Glutamatergic neuron (in vitro differentiated cells): ENCODE data around the gene GTF2A1L. TPM values are rescaled to one million over a fixed set of nuclear protein-coding genes. Genes with fewer than 3 reads are reported as not detected.
"Not testable (repeated sequence)": the region's sequence is repeated elsewhere in the genome, so short reads cannot be mapped to it uniquely, and the experiment has no call there.

Source experiments
- DNase-seq: peaks from one replicate; pipeline ENCODE4 v3.0.0; 2022
- H3K27ac Mint-ChIP-seq: one replicate; pipeline ENCODE4 v1.8.0; 2020; ENCODE audit warnings: mild to moderate bottlenecking, mixed read lengths, inconsistent platforms; ENCODE audit not compliant: unreplicated experiment
- H3K27me3 Mint-ChIP-seq: one replicate; pipeline ENCODE4 v1.8.0; 2020; ENCODE audit warnings: mild to moderate bottlenecking, moderate library complexity, mixed read lengths, inconsistent platforms; ENCODE audit not compliant: unreplicated experiment
- H3K36me3 Mint-ChIP-seq: one replicate; pipeline ENCODE4 v1.8.0; 2020; ENCODE audit warnings: mild to moderate bottlenecking, mixed read lengths, inconsistent platforms; ENCODE audit not compliant: unreplicated experiment
- H3K4me1 Mint-ChIP-seq: one replicate; pipeline ENCODE4 v1.8.0; 2020; ENCODE audit warnings: mild to moderate bottlenecking, low read depth, mixed read lengths, inconsistent platforms; ENCODE audit not compliant: unreplicated experiment
- H3K4me3 Mint-ChIP-seq: one replicate; pipeline ENCODE4 v1.8.0; 2020; ENCODE audit warnings: mild to moderate bottlenecking, mixed read lengths, inconsistent platforms; ENCODE audit not compliant: unreplicated experiment
- H3K9me3 Mint-ChIP-seq: one replicate; pipeline ENCODE4 v1.8.0; 2020; ENCODE audit warnings: mild to moderate bottlenecking, moderate library complexity, mixed read lengths, inconsistent platforms; ENCODE audit not compliant: unreplicated experiment
- CTCF ChIP-seq: fragments of 200-600 bp; sonication (generic); IDR thresholded peaks from one replicate; pipeline ENCODE4 v1.5.0; 2021; ENCODE audit not compliant: partially characterized antibody, unreplicated experiment
- total RNA-seq: library from RNA; stranded (reverse); fragmentation: NEBNext Ultra II Directional; extraction: Animal tissue kit (Norgen Biotek cat#: 25700); gene quantifications from one replicate; pipeline ENCODE4 v1.2.1, GENCODE V29; 2021; ENCODE audit not compliant: unreplicated experiment

The GTF2A1L gene
- total RNA-seq, 1 donor from 2014 or later: not detected

GRCh38 chr2:48587961-48588360, 29.7 kb upstream of the GTF2A1L start:
- H3K9me3 Mint-ChIP-seq: peaks cover 2% of the 10 kb centered on the region
- H3K27ac Mint-ChIP-seq: no peak overlapping the region

GRCh38 chr2:48588745-48589144, 28.9 kb upstream of the GTF2A1L start:
- Mint-ChIP-seq H3K9me3 (peaks cover 2% of the 10 kb centered on the region), H3K27ac (no peak overlapping the region), H3K4me3 (no peak overlapping the region), H3K36me3 (no peaks in the 10 kb centered on the region), H3K27me3 (peaks cover 1% of the 10 kb centered on the region), H3K4me1 (peaks cover 18% of the 10 kb centered on the region)
- DNase-seq: no peak
- TF ChIP-seq CTCF: no peak

More at GRCh38 chr2:48587961-48588360, 29.7 kb upstream of the GTF2A1L start:
- H3K4me1 Mint-ChIP-seq: peaks cover 18% of the 10 kb centered on the region
- H3K27me3 Mint-ChIP-seq: peaks cover 1% of the 10 kb centered on the region
- no peaks in the 10 kb centered on the region for H3K36me3 Mint-ChIP-seq
- no peak for TF ChIP-seq CTCF
- no peak for DNase-seq
- no peak overlapping the region for H3K4me3 Mint-ChIP-seq

- no peak overlapping the region for H3K4me3 Mint-ChIP-seq
- H3K27me3 Mint-ChIP-seq: peaks cover 1% of the 10 kb centered on the region
- TF ChIP-seq CTCF: peak; percentile 89
- no peaks in the 10 kb centered on the region for H3K36me3 Mint-ChIP-seq
- H3K4me1 Mint-ChIP-seq: peaks cover 18% of the 10 kb centered on the region
- peaks cover 2% of the 10 kb centered on the region for H3K9me3 Mint-ChIP-seq
- peak; percentile 49 for DNase-seq
- H3K27ac Mint-ChIP-seq: no peak overlapping the region
Measured at GRCh38 chr2:48589170-48589767, 28.4 kb upstream of the GTF2A1L start.

GRCh38 chr2:48590017-48590416, 27.6 kb upstream of the GTF2A1L start:
- Mint-ChIP-seq H3K27me3 (peaks cover 1% of the 10 kb centered on the region), H3K9me3 (no peaks in the 10 kb centered on the region), H3K4me1 (peaks cover 18% of the 10 kb centered on the region), H3K4me3 (no peak overlapping the region), H3K36me3 (no peaks in the 10 kb centered on the region), H3K27ac (peak overlapping the region; percentile 25)
- no peak for TF ChIP-seq CTCF
- no peak for DNase-seq

DNA sequence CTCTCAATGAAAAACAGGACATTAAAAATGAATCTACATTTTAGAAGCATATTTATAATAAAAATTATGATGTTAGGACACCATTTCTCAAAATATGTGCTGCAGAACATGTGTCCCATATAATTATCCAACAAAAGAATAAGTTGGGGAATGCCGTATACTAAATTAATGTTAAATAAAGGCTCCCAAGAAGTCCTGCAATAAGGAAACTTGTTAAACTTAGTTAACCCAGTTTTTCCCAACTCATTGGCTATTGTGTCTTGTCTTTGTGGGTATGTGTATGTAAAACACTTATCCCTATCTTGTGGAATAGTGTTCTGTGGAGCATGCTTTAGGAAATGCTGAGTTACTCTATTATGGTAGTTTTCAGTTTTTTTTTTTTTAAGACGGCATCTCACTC, 25.6 kb upstream of the GTF2A1L start:
- Mint-ChIP-seq H3K9me3 (no peaks in the 10 kb centered on the region), H3K4me3 (no peak overlapping the region), H3K36me3 (no peaks in the 10 kb centered on the region), H3K27me3 (no peaks in the 10 kb centered on the region), H3K27ac (no peak overlapping the region), H3K4me1 (peaks cover 14% of the 10 kb centered on the region)
- DNase-seq: no peak
- no peak for TF ChIP-seq CTCF

DNA sequence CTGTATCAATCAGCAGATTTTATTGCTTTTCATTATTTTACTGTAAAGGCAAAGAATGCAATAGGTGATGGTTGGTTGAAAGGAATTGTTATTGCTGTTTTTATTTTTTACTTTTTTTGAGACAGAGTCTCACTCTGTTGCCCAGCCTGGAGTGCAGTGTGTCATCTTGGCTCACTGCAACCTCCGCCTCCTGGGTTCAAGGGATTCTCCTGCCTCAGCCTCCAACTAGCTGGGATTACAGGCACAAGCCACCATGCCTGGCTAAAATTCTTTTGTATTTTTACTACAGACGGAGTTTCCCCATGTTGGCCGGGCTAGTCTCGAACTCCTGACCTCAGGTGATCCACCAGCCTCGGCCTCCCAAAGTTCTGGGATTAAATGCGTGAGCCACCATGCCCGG, 20.9 kb upstream of the GTF2A1L start:
- not testable (repeated sequence) for H3K27me3 Mint-ChIP-seq, H3K4me3 Mint-ChIP-seq, H3K4me1 Mint-ChIP-seq, H3K9me3 Mint-ChIP-seq, DNase-seq, H3K36me3 Mint-ChIP-seq, H3K27ac Mint-ChIP-seq
